GM12878 (cell line): Measurements from ENCODE around the gene NPHP1. TPM values are rescaled to one million over a fixed set of nuclear protein-coding genes. Genes with fewer than 3 reads are reported as not detected.

Source experiments
- ATAC-seq: fragments of 200-7000 bp; cut with Tn5 transposase; 3 replicates; pipeline ENCODE4 v1.9.1; 2020; ENCODE audit warnings: mild to moderate bottlenecking, moderate library complexity
- BruUV-seq: library from RNA; stranded (reverse); fragments of 400-500 nt; replicated peaks from 2 replicates; lab custom pipeline; 2021; lab: Mats Ljungman, UMichigan
- CTCF ChIA-PET: fragments of 300-600 bp; sonication (Branson Sonifier 250); formaldehyde crosslinking; extraction: SDS; loops from one replicate; lab custom pipeline; 2021; ENCODE audit warnings: inconsistent platforms; lab: Yijun Ruan, JAX
- POLR2A ChIA-PET: fragments of 350-600 bp; formaldehyde crosslinking; extraction: SDS; loops from one replicate; lab custom pipeline; 2021; ENCODE audit warnings: inconsistent platforms; lab: Charles Lee
- RAD21 ChIA-PET: fragments of 300-600 bp; sonication (Branson Sonifier 250); formaldehyde crosslinking; loops from one replicate; lab custom pipeline; 2023; ENCODE audit warnings: antibody characterized with exemption; ENCODE audit not compliant: unreplicated experiment; lab: Charles Lee
- SMC1A ChIA-PET: fragments of 300-600 bp; sonication (Branson Sonifier 250); formaldehyde crosslinking; loops from one replicate; lab custom pipeline; 2023; ENCODE audit not compliant: unreplicated experiment, uncharacterized antibody; lab: Charles Lee
- DNase-seq: peaks from one replicate; pipeline ENCODE4 v3.0.0-alpha.2; 2011; ENCODE audit warnings: low read depth, low spot score
- FAIRE-seq: peaks from 3 replicates; lab custom pipeline; 2011; peaks lifted over from hg19 to GRCh38; lab: Jason Lieb, UNC
- H2AFZ ChIP-seq: 2 replicates; pipeline ENCODE4 v1.6.0; 2011; ENCODE audit warnings: low read depth, low read length, control low read depth; ENCODE audit not compliant: control insufficient read depth
- H3K27ac ChIP-seq: 2 replicates; pipeline ENCODE4 v1.5.1; 2011; ENCODE audit warnings: control low read depth; ENCODE audit not compliant: control insufficient read depth, insufficient read depth
- H3K27me3 ChIP-seq, 2 experiments: replicated peaks in 1 of 2; 2 replicates each; pipeline versions ENCODE4 v1.6.0 to v1.6.1; 2011; ENCODE audit warnings: low read length in 1 of 2; ENCODE audit not compliant: control insufficient read depth in 2 of 2, insufficient read depth in 2 of 2
- H3K36me3 ChIP-seq, 2 experiments: 2 replicates each; pipeline ENCODE4 v1.5.1; 2011; ENCODE audit warnings: low read length in 1 of 2; ENCODE audit not compliant: control insufficient read depth in 2 of 2, insufficient read depth in 2 of 2
- H3K4me1 ChIP-seq: 2 replicates; pipeline ENCODE4 v1.6.1; 2011; ENCODE audit warnings: mild to moderate bottlenecking, low read length, moderate library complexity, mixed read lengths; ENCODE audit not compliant: control insufficient read depth, insufficient read depth
- H3K4me2 ChIP-seq: 2 replicates; pipeline ENCODE4 v1.6.0; 2011; ENCODE audit warnings: control low read depth; ENCODE audit not compliant: control insufficient read depth, insufficient read depth
- H3K4me3 ChIP-seq: fragments of 200-600 bp; sonication (generic); 2 replicates; pipeline ENCODE4 v1.5.1; 2016
- H3K79me2 ChIP-seq: 2 replicates; pipeline ENCODE4 v1.6.0; 2011; ENCODE audit warnings: low read length; ENCODE audit not compliant: control insufficient read depth, insufficient read depth
- H3K9ac ChIP-seq: 2 replicates; pipeline ENCODE4 v1.8.0; 2011; ENCODE audit warnings: low read length, control low read depth, mixed read lengths; ENCODE audit not compliant: control insufficient read depth, insufficient read depth
- H3K9me3 ChIP-seq: replicated peaks from 3 replicates; pipeline ENCODE4 v1.5.1; 2011; ENCODE audit warnings: mild to moderate bottlenecking, low read length; ENCODE audit not compliant: control insufficient read depth, insufficient read depth
- H4K20me1 ChIP-seq: 2 replicates; pipeline ENCODE4 v1.6.0; 2011; ENCODE audit not compliant: control insufficient read depth, insufficient read depth
- BCL11A ChIP-seq: IDR thresholded peaks from 2 replicates; pipeline ENCODE4 v1.6.1; 2011; ENCODE audit warnings: low read depth, low read length
- MEF2B ChIP-seq: fragments of 450-650 bp; IDR thresholded peaks from 2 replicates; pipeline ENCODE4 v1.6.1; 2018; ENCODE audit warnings: mild to moderate bottlenecking, moderate library complexity; ENCODE audit not compliant: partially characterized antibody, poor library complexity, severe bottlenecking
- MTA2 ChIP-seq: fragments of 450-650 bp; IDR thresholded peaks from 2 replicates; pipeline ENCODE4 v1.6.1; 2016; ENCODE audit warnings: low read depth, mild to moderate bottlenecking, moderate library complexity
- NBN ChIP-seq: fragments of 450-650 bp; IDR thresholded peaks from 2 replicates; pipeline ENCODE4 v1.6.1; 2016
- WRNIP1 ChIP-seq: IDR thresholded peaks from 2 replicates; pipeline ENCODE4 v1.6.1; 2011; ENCODE audit warnings: low read depth, low read length, improper control_type of control experiment, borderline replicate concordance
- WGBS: methylation state at CpG from one replicate; pipeline ENCODE4 v1.1.6; 2016; ENCODE audit warnings: low lambda C conversion rate; ENCODE audit not compliant: insufficient replicate concordance, insufficient coverage; ENCODE audit errors: missing lambda C conversion rate; 5-methylcytosine and 5-hydroxymethylcytosine counted together
- in situ Hi-C: fragments of 300-500 bp; cut with MboI; formaldehyde crosslinking; loops from 9 replicates; pipeline ENCODE4 v1.14.3; 2018; ENCODE audit warnings: mixed read lengths
- intact Hi-C: fragments of 100-400 bp; cut with micrococcal nuclease; formaldehyde crosslinking; loops from one replicate; pipeline ENCODE4 v1.14.2; 2022; ENCODE audit not compliant: unreplicated experiment
- polyA plus RNA-seq, 11 experiments: library from polyadenylated mRNA; depleted of rRNA in 4 of 11; unstranded in 6 of 11; stranded (reverse) in 5 of 11; fragments of >200 nt; fragmentation: Nextera tagmentation in 4 of 11; fragmentation: Illumina TruSeq in 1 of 11; extraction: Ambion mirVana in 4 of 11; extraction: Trizol in 1 of 11; gene quantifications; 1 replicate in 1 of 11; 2 replicates in 10 of 11; pipeline versions ENCODE4 v1.2.1 to v1.2.3, GENCODE V29; 2011 to 2016; ENCODE audit warnings: inconsistent platforms in 2 of 11, missing spikeins in 2 of 11, low read depth in 1 of 11
- total RNA-seq, 4 experiments: library from RNA; depleted of rRNA in 3 of 4; stranded (reverse); fragments of >200 nt in 3 of 4; fragmentation: Illumina TruSeq in 1 of 4; extraction: Trizol in 1 of 4; gene quantifications; 2 replicates each; pipeline versions ENCODE4 v1.2.1 to v1.2.3, GENCODE V29; 2013 to 2021
- TF ChIP-seq, protein P1 (sequence below): IDR thresholded peaks from 2 replicates; pipeline ENCODE4 v1.6.1; 2011; ENCODE audit warnings: low read depth, low read length, improper control_type of control experiment, borderline replicate concordance
- TF ChIP-seq, protein P2 (sequence below): fragments of 450-650 bp; conservative IDR thresholded peaks from 2 replicates; pipeline ENCODE4 v1.6.1; 2017; ENCODE audit warnings: mild to moderate bottlenecking, moderate library complexity

The NPHP1 gene
- total and polyA plus RNA-seq, 10 of the 15 experiments (the other 5 are each of a cell fraction or from before 2014, with no cell fraction given), result 0.23 to 3.5 (median 1.2) TPM

DNA sequence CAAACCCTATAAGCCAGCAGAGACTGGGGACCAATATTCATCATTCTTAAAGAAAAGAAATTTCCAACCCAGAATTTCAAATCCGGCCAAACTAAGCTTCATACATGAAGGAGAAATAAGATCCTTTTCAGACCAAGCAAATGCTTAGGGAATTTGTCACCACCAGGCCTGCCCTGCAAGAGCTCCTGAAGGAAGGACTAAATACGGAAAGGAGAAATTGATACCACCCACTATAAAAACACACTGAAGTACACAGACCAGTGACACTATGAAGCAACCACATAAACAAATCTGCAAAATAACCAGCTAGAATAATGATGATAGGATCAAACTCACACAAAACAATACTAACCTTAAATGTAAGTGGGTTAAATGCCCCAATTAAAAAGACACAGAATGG is 22.4 kb downstream of the NPHP1 start:
- no peaks in the 10 kb centered on the region for H4K20me1 ChIP-seq
- H3K4me3 ChIP-seq, result no peak overlapping the region
- RAD21 ChIA-PET, result no interaction called here
- TF ChIP-seq WRNIP1 (no peak), BCL11A (no peak), MTA2 (no peak), NBN (no peak)
- TF ChIP-seq, all 136 proteins: peak for 0
- FAIRE-seq (no peak), DNase-seq (no peak), ATAC-seq (no peak)
- no TSS peak for BruUV-seq
- H3K79me2 ChIP-seq, result no peaks in the 10 kb centered on the region
- H3K36me3 ChIP-seq, result no peaks in the 10 kb centered on the region
- H3K9me3 ChIP-seq, result no peaks in the 10 kb centered on the region; the same call in 1 of the 3 replicates
- ChIA-PET POLR2A (no interaction called here), SMC1A (no interaction called here), CTCF (interaction anchor here (0.6 to 1.3 kb wide), 2 partner anchors 10 to 1882 kb away, joined by 3 read pairs; no protein-coding TSS in a partner anchor)
- H3K9ac ChIP-seq, result no peak overlapping the region
- no peak overlapping the region for H3K27ac ChIP-seq
- H2AFZ ChIP-seq, result no peak overlapping the region
- in situ Hi-C loops (no loop called here), intact Hi-C loops (no loop called here)
- WGBS, result 58% methylated on average over 2 of the region's 2 CpGs
- no peak overlapping the region for H3K4me2 ChIP-seq
- H3K27me3 ChIP-seq, result no peaks in the 10 kb centered on the region
- H3K4me1 ChIP-seq, result no peaks in the 10 kb centered on the region

DNA sequence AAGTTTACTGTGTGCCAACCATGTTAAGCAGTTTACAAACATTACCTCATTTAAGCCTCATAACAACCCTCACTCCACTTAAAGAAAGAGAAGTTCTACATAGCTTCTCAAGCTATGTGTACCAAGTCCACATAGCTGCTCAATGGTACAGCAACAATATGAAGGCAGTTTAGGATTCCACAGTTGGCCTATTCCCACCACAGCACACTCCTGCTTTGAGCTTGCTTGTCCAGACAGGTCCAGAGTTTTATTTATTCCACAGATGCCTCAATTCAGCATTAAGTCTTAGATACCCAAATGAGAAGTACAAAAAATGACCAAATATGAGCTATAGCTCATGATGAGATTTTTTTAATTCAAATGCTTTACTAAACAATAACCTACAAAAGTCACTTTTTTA is 24.8 kb downstream of the NPHP1 start:
- Histone ChIP-seq H3K36me3 (no peaks in the 10 kb centered on the region), H3K27me3 (no peaks in the 10 kb centered on the region), H3K9ac (no peak overlapping the region), H3K4me3 (no peak overlapping the region), H3K4me2 (no peak overlapping the region), H3K27ac (no peak overlapping the region), H3K9me3 (no peaks in the 10 kb centered on the region; the same call in 1 of the 3 replicates), H3K79me2 (no peaks in the 10 kb centered on the region), H2AFZ (no peak overlapping the region), H4K20me1 (no peaks in the 10 kb centered on the region), H3K4me1 (no peaks in the 10 kb centered on the region)
- ATAC-seq (no peak), FAIRE-seq (no peak), DNase-seq (no peak)
- no TSS peak for BruUV-seq
- ChIA-PET POLR2A (interaction anchor here (0.6 kb wide), 1 partner anchor 483 kb away, joined by 3 read pairs; no protein-coding TSS in a partner anchor), SMC1A (no interaction called here), RAD21 (interaction anchor here (0.7 kb wide), 1 partner anchor 23 kb away, joined by 3 read pairs; no protein-coding TSS in a partner anchor), CTCF (interaction anchor here (0.6 kb wide), 1 partner anchor 15 kb away, joined by 3 read pairs; no protein-coding TSS in a partner anchor)
- TF ChIP-seq, protein P1, sequence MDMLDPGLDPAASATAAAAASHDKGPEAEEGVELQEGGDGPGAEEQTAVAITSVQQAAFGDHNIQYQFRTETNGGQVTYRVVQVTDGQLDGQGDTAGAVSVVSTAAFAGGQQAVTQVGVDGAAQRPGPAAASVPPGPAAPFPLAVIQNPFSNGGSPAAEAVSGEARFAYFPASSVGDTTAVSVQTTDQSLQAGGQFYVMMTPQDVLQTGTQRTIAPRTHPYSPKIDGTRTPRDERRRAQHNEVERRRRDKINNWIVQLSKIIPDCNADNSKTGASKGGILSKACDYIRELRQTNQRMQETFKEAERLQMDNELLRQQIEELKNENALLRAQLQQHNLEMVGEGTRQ, result no peak
- TF ChIP-seq, protein P2, sequence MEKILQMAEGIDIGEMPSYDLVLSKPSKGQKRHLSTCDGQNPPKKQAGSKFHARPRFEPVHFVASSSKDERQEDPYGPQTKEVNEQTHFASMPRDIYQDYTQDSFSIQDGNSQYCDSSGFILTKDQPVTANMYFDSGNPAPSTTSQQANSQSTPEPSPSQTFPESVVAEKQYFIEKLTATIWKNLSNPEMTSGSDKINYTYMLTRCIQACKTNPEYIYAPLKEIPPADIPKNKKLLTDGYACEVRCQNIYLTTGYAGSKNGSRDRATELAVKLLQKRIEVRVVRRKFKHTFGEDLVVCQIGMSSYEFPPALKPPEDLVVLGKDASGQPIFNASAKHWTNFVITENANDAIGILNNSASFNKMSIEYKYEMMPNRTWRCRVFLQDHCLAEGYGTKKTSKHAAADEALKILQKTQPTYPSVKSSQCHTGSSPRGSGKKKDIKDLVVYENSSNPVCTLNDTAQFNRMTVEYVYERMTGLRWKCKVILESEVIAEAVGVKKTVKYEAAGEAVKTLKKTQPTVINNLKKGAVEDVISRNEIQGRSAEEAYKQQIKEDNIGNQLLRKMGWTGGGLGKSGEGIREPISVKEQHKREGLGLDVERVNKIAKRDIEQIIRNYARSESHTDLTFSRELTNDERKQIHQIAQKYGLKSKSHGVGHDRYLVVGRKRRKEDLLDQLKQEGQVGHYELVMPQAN, result no peak
- TF ChIP-seq MEF2B, result no peak
- intact Hi-C loops, result no loop called here
- in situ Hi-C loops, result no loop called here
